ES-I3 (cell line): ENCODE data around the gene PA2G4.
A peak's percentile ranks its signal among the peaks of the same experiment; 100 is the strongest.
"Not testable (repeated sequence)": the region's sequence is repeated elsewhere in the genome, so short reads cannot be mapped to it uniquely, and the experiment has no call there.

Experiments used
- H3K36me3 ChIP-seq: 2 replicates; pipeline ENCODE4 v1.6.1; 2013; ENCODE audit warnings: mild to moderate bottlenecking, low read length, control low read depth, moderate library complexity; ENCODE audit not compliant: insufficient read depth
- H3K4me1 ChIP-seq: 2 replicates; pipeline ENCODE4 v1.6.1; 2013; ENCODE audit warnings: mild to moderate bottlenecking, control low read depth, low read length; ENCODE audit not compliant: insufficient read depth
- H3K9ac ChIP-seq: 2 replicates; pipeline ENCODE4 v1.6.1; 2013; ENCODE audit warnings: low read depth, mild to moderate bottlenecking, low read length, moderate library complexity
- H3K9me3 ChIP-seq: 2 replicates; pipeline ENCODE4 v1.6.1; 2013; ENCODE audit warnings: mild to moderate bottlenecking, low read length, moderate library complexity; ENCODE audit not compliant: control insufficient read depth, insufficient read depth

Gene PA2G4

DNA sequence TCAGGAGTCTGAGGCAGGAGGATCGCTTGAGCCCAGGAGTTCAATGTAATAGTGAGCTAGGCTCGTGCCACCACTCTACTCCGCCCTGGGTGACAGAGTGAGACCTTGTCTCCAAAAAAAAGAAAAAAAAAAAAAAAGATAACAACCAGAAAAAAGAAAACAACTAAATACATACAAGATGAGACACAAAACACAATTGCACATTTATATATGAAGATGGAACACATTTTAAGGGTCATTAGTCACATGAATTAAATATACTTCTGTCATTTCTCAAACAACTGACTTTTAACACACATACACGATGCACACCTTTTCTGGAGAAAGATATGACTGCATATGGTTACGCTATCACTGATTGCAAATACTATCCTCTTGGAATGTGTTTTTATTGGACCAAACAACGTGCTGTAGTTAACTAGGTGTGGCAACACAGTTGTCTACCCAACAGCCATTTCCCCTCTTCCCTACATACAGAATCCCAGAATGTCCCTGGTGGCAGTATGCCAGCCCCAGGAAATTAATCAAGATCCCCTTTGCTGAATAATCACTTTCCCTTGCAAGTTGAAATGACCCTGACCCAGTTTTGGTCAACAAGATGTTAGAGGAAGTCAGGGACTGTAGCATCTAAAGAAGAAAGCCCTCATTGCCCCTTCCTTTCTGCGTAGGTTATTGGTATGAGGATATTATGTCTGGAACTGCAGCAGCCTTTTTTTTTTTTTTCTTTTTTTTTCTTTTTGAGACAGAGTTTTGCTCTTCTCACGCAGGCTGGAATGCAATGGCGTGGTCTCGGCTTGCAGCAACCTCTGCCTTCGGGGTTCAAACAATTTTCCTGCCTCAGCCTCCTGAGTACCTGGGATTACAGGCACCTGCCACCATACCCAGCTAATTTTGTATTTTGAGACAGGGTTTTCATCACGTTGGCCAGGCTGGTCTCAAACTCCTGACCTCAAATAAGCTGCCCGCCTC is 42.4 kb downstream of the PA2G4 start:
- Histone ChIP-seq H3K9me3 (no peaks in the 10 kb centered on the region), H3K9ac (no peak overlapping the region), H3K4me1 (no peaks in the 10 kb centered on the region), H3K36me3 (peaks cover 12% of the 10 kb centered on the region)

DNA sequence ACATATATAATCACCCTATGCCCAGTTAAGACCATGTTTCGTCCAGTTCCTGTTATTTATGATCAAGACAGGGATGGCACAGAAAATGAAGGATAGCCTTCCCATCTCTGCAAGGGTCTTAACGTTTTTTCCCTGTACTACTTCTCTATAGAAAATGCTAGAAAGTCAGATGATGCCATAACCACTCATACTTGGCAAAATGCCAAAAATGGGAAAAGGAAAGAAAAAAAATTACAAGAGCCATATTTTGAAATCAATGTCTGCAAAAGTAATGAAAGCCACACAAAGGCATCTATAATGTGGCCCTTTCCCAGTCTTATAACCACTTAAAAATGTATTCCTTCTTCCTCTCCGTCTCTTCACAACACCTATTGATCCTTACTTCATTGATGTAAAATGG is 46.2 kb downstream of the PA2G4 start:
- H3K4me1 ChIP-seq = peaks cover 3% of the 10 kb centered on the region; the same call in 1 of the 2 replicates
- no peaks in the 10 kb centered on the region; the same call in 1 of the 2 replicates for H3K36me3 ChIP-seq
- no peak overlapping the region for H3K9ac ChIP-seq
- no peaks in the 10 kb centered on the region for H3K9me3 ChIP-seq

DNA sequence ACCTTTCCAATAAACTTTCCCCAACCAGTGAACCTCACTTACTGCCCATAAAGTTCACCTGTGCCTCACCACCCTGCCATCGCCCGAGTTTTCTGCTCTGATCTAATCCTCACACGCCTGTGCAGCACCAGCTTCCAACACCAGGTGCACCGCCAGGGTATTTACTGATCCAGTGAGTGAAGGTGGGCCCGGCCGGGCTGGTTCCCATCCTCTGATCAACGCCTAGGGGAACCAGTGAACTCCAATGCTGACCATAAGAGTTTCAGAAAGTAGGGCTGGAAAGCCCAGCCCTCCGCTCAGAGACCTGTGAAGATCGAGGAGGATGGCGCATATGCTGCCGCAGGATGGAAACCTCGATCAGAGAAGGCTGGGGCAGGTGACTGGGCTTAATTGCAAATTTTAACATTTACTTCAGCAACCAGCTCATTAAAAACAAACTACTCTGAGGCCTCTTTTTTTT is 47.3 kb downstream of the PA2G4 start:
- peak overlapping the region; percentile 94 for H3K9ac ChIP-seq
- H3K36me3 ChIP-seq = no peaks in the 10 kb centered on the region; the same call in 1 of the 2 replicates
- H3K4me1 ChIP-seq = peaks cover 3% of the 10 kb centered on the region; the same call in 1 of the 2 replicates
- no peaks in the 10 kb centered on the region for H3K9me3 ChIP-seq

DNA sequence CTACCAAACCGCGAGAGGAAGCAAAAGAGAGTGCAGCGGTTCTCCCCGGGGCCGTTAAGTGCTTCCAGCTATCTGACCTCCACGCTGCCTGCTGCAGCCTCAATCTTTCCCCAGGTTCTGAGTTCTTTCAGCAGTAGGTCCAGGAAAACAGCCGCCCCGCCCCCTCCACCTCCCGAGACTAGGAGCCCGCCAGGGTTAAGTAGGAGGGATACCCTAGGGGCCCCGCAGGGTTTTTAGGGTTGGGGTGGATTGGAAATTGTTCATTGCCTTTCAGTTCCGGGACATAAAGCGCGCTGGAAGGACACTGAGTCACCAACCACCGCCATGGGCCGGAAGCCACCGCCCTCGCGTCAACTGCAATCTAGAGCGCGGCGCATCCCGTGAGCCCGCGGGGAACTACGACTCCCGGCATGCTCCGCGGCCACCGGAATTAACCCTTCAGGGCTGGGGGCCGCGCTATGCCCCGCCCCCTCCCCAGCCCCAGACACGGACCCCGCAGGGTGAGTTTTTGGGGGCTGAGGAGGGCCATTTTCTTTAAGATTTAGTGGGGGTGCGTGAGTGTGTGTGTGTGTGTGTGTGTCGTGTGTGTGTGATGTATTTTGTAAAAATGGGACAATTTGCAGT is 47.9 kb downstream of the PA2G4 start, which contains the start of gene MYL6B:
Gene MYL6B (plus strand): TSS at position 456 of the 624 bp plus-strand sequence. CDS start 1,332 bp downstream, outside the sequence.
- Histone ChIP-seq H3K4me1 (peaks cover 3% of the 10 kb centered on the region; the same call in 1 of the 2 replicates), H3K9me3 (no peaks in the 10 kb centered on the region), H3K9ac (peak within 1 kb of the TSS; percentile 94), H3K36me3 (no peaks in the 10 kb centered on the region; the same call in 1 of the 2 replicates)

DNA sequence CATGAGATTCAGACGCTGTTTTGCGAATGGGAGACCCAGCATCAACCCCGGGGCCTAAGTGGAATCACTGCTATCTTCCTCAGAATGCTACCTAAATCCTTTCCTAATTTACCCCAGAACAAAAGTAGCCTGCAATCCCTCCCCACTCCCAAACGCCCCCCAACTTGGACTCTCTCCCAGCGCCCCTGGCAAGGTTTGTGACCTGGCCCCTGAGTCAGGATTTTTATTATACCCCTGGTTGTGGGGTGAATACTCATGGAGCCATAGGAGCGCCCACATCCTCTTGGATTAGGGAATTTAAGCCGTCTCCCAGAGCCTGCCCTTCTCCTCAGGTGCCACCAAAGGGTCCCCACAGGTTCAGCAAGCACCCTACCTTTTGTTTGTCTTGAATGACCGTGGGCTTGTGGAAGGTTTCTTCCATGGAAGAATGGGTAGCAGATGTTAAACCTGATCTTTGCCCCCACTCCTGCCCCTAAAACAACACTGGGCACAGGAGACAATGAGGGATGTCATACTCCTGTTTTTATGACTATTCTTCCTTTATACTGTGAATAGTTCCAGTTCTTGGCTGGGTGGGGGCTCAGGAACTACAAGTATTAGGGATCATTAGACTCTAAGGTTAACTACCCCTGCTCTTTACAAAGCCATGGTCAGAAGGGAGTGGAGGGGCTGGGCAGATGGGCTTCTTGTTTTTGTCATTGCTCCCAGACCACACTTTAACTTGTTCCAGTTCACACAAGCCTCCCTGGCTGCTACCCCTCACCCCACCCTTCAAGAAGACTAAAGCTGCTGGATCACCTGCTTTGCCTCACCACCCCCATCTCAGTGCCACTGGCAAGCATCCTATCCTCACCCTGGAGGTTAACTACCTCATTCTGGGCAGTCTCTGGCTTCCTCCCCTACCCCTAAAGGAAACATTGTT is 48.7 kb downstream of the PA2G4 start:
- Histone ChIP-seq H3K4me1 (peaks cover 3% of the 10 kb centered on the region; the same call in 1 of the 2 replicates), H3K9me3 (no peaks in the 10 kb centered on the region), H3K36me3 (no peaks in the 10 kb centered on the region; the same call in 1 of the 2 replicates)

DNA sequence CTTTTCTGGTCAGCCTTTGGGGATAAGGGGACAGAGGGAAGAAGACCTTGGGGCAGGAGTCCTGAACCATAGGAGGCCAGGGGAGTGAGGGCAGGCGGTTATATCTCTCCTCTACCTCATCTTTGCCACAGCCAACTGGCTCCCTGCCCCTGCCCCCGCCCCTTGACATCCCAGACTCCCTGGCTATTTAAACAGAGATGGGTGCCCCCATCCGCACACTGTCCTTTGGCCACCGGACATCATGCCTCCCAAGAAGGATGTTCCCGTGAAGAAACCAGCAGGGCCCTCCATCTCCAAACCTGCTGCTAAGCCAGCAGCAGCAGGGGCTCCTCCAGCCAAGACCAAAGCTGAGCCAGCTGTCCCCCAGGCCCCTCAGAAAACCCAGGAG is 49.3 kb downstream of the PA2G4 start:
- H3K9ac ChIP-seq = no peak overlapping the region
- H3K9me3 ChIP-seq = no peaks in the 10 kb centered on the region
- peaks cover 3% of the 10 kb centered on the region; the same call in 1 of the 2 replicates for H3K4me1 ChIP-seq
- H3K36me3 ChIP-seq = no peaks in the 10 kb centered on the region; the same call in 1 of the 2 replicates

More for the DNA sequence above, 48.7 kb downstream of the PA2G4 start:
- H3K9ac ChIP-seq = peak overlapping the region; percentile 94

DNA sequence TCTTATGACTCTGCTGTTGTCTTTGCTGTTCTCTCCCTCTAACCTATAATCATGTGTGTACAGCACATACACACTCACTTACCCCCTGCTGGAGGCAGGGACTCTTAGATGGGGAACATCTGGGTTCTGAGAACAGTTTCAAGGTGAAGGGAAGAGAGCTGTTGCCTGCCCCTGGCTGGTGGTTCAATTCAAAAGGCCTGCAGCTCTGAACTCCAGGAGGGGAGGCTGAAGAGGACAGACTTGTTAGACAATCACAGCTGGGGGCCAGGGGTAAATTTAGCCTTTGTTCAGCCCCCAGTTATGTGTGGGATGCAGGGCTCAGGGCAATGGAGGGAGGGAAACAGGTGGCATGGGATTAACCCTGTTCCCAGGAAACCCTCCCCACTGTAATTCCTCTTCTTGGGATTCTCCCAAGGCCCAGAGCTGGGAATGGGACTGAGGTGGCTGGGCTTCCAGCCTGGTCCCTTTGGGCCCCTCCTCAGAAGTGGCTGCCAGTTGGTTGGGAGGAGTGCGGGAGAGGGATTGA is 50.0 kb downstream of the PA2G4 start:
- Histone ChIP-seq H3K9ac (no peak overlapping the region), H3K9me3 (no peaks in the 10 kb centered on the region), H3K4me1 (peaks cover 3% of the 10 kb centered on the region; the same call in 1 of the 2 replicates), H3K36me3 (no peaks in the 10 kb centered on the region; the same call in 1 of the 2 replicates)

DNA sequence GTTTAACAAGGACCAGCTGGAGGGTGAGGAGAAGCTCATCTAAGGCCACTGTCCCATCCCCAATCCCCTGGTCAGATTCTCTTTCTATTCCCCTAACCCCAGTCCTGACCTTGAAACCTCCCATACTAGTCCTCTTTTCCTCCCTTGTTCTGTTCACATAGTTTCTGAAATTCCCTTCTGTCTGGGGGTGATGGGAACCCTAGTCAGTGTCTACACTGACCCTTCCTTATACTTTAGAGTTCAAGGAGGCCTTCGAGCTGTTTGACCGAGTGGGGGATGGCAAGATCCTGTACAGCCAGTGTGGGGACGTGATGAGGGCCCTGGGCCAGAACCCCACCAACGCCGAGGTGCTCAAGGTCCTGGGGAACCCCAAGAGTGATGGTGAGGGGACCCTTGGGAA is 50.5 kb downstream of the PA2G4 start:
- H3K9ac ChIP-seq = no peak overlapping the region
- H3K4me1 ChIP-seq = peaks cover 6% of the 10 kb centered on the region

DNA sequence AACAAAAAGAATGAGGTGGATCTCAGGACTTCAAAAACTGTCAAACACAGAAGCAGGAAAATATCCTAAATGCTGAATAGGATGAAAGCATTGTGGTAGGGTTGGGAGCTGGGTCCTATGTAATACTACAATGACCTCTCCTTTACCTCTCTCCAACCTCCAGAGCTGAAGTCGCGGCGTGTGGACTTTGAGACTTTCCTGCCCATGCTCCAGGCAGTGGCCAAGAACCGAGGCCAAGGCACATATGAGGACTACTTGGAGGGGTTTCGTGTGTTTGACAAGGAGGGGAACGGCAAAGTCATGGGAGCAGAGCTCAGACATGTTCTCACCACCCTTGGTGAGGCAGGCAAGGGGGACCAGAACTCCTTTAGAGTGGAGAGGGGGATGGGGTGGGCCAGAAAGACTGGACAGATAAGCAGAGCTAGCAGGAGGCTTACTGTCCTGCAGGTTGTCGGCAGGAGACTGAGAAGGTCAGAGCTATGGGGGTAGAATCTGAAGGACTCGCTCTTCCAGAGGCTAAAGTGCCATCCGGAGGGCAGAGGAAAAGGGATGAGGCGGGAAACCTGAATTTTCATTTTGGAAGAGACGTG is 51.0 kb downstream of the PA2G4 start:
- Histone ChIP-seq H3K4me1 (peaks cover 11% of the 10 kb centered on the region), H3K9me3 (no peaks in the 10 kb centered on the region), H3K9ac (no peak overlapping the region)

More for the DNA sequence above, 50.5 kb downstream of the PA2G4 start:
- Histone ChIP-seq H3K36me3 (peaks cover 5% of the 10 kb centered on the region), H3K9me3 (no peaks in the 10 kb centered on the region)

DNA sequence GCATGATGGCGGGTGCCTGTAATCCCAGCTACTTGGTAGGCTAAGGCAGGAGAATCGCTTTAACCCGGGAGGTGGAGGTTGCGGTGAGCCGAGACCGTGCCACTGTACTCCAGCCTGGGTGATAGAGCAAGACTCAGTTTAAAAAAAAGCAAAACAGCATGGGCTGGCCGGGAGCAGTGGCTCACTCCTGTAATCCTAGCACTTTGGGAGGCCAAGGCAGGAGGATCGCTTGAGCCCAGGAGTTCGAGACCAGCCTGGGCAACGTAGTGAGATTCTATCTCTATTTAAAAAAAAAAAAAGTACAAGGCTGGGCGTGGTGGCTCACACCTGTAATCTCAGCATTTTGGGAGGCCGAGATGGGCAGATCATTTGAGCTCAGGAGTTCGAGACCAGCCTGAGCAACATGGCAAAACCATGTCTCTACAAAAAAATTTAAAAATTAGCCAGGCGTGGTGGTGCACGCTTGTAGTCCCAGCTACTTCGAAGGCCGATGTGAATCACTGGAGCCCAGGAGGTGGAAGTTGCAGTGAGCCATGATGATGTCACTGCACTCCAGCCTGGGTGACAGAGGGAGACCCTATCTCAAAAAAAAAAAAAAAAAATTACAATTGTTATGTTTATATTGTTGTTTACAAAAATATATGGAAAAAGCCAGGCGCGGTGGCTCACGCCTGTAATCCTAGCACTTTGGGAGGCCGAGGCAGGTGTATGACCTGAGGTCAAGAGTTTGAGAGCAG is 52.3 kb downstream of the PA2G4 start:
- peaks cover 17% of the 10 kb centered on the region for H3K4me1 ChIP-seq
- H3K9ac ChIP-seq = peak overlapping the region; percentile 58; the same call in 1 of the 2 replicates
- H3K36me3 ChIP-seq = peaks cover 22% of the 10 kb centered on the region
- H3K9me3 ChIP-seq = not testable (repeated sequence)

More for the DNA sequence above, 51.0 kb downstream of the PA2G4 start:
- H3K36me3 ChIP-seq = peaks cover 10% of the 10 kb centered on the region

DNA sequence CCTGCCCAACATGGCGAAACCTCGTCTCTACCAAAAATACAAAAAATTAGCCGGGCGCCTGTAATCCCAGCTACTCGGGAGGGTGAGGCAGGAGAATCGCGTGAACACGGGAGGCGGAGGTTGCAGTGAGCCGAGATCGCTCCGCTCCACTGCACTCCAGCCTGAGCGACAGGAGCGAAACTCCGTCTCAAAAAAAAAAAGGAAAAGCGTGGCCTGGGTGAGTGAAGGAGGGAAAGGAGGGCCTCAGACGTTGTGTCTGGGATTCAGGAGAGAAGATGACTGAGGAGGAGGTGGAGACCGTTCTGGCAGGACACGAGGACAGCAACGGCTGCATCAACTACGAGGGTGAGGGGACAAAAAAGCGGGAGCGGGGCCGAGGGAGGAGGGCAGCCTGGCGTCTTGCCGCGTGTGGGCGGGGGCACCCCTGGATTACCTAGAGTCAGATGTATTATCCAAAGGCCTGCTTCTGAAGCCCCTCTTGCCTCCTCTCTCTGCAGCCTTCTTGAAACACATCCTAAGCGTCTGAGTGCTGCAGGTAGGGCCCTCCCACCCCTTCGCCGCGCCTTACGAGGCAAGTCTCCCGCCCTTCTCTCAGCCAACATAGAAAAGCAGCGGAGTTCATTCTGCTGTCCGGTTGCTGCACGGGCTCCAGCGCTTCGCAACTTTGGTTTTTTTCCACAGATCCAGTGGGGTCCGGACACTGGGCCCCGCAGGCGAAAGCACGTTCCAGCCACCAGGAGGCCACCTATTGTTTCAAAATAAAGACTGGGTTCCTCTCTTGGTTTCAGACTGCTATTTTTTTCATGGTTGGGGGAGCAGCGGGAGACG is 53.1 kb downstream of the PA2G4 start:
- Histone ChIP-seq H3K36me3 (peaks cover 25% of the 10 kb centered on the region), H3K4me1 (peaks cover 17% of the 10 kb centered on the region), H3K9ac (peak overlapping the region; percentile 58), H3K9me3 (no peaks in the 10 kb centered on the region)
